ENCODE results near the gene PDZRN3. TPM values are rescaled to one million over a fixed set of nuclear protein-coding genes. Genes with fewer than 3 reads are reported as not detected.

The PDZRN3 gene
- total and polyA plus RNA-seq, 2 donors (not counting 3 experiments of a cell fraction or from before 2014, with no cell fraction given): not detected

GRCh38 chr3:73669260-73669659 lies 44.5 kb upstream of the PDZRN3 start:
- H3K27me3 ChIP-seq (ENCODE audit: control insufficient read depth in 2 of 2, insufficient read depth in 2 of 2, low read length in 2 of 2): no peaks in the 10 kb centered on the region
- H3K36me3 ChIP-seq (ENCODE audit: control insufficient read depth in 2 of 2, extremely low read depth in 1 of 2, insufficient read depth in 2 of 2, low read length in 2 of 2): no peaks in the 10 kb centered on the region
- DNase-seq (ENCODE audit: low read depth, low spot score) (no peak), FAIRE-seq (no peak)
- H3K9ac ChIP-seq (replicated peaks; ENCODE audit: extremely low read depth, insufficient read depth, low read length): no peak overlapping the region
- H4K20me1 ChIP-seq (replicated peaks; ENCODE audit: control insufficient read depth, extremely low read depth, insufficient read depth, low read length): no peaks in the 10 kb centered on the region
- H3K4me3 ChIP-seq (replicated peaks in 1 of 3; ENCODE audit: insufficient read depth in 1 of 3, low read depth in 1 of 3, low read length in 3 of 3): no peak overlapping the region
- CTCF ChIA-PET: no interaction called here
- TF ChIP-seq JUN (IDR thresholded peaks at IDR 0.05; ENCODE audit: borderline replicate concordance, insufficient read depth, insufficient read length, low read depth) (no peak), POLR2A (IDR thresholded peaks at IDR 0.05; ENCODE audit: low read depth, low read length) (no peak), POLR2AphosphoS5 (IDR thresholded peaks at IDR 0.05; ENCODE audit: insufficient read depth, low read depth, low read length) (no peak), CTCF (IDR thresholded peaks at IDR 0.05; ENCODE audit: extremely low read depth in 1 of 2, insufficient read depth in 1 of 2, low read depth in 1 of 2, low read length in 2 of 2) (no peak), EZH2 (IDR thresholded peaks at IDR 0.05; ENCODE audit: borderline replicate concordance, low read depth, low read length, severe bottlenecking) (no peak), GATA2 (IDR thresholded peaks at IDR 0.05; ENCODE audit: insufficient read depth, insufficient read length, low read depth, low read length) (no peak), MYC (IDR thresholded peaks at IDR 0.05; ENCODE audit: low read depth, low read length) (no peak), FOS (IDR thresholded peaks at IDR 0.05; ENCODE audit: borderline replicate concordance, insufficient read depth, low read length) (no peak), MAX (IDR thresholded peaks at IDR 0.05; ENCODE audit: insufficient read depth, insufficient read length) (no peak)
- H3K9me3 ChIP-seq (replicated peaks; ENCODE audit: control insufficient read depth, insufficient read depth, low read length): no peaks in the 10 kb centered on the region
- POLR2A ChIA-PET: no interaction called here
- dilution Hi-C loops (cut with MboI; ENCODE audit: extremely low pct_ligation_motif_present, low sequenced_read_pairs): no loop called here
- no peak overlapping the region for H3K27ac ChIP-seq (ENCODE audit: insufficient read depth, low read depth, low read length)
- H3K79me2 ChIP-seq (ENCODE audit: control insufficient read depth, insufficient read depth, low read length): no peaks in the 10 kb centered on the region
- H2AFZ ChIP-seq (ENCODE audit: low read depth, low read length): no peak overlapping the region
- no TSS peak for BruUV-seq (replicated peaks)
- intact Hi-C loops (cut with micrococcal nuclease): no loop called here
- no peaks in the 10 kb centered on the region for H3K9me1 ChIP-seq (replicated peaks; ENCODE audit: control insufficient read depth, extremely low read depth, insufficient read depth, low read length)
- H3K4me1 ChIP-seq (ENCODE audit: control insufficient read depth, extremely low read depth, insufficient read depth, low read length): no peaks in the 10 kb centered on the region
- no peak overlapping the region for H3K4me2 ChIP-seq (ENCODE audit: insufficient read depth, low read length)
